WTC11 (cell line): ENCODE data around the gene GAGE13. TPM values are rescaled to one million over a fixed set of nuclear protein-coding genes. Genes with fewer than 3 reads are reported as not detected.

Experiments
- ATAC-seq: fragments of 200-7000 bp; cut with Tn5 transposase; 2 replicates; pipeline ENCODE4 v1.10.0; 2021; ENCODE audit warnings: mild to moderate bottlenecking, moderate library complexity
- CTCF ChIA-PET: fragments of 300-600 bp; sonication (Branson Sonifier 250); formaldehyde crosslinking; loops from one replicate; lab custom pipeline; 2021; ENCODE audit warnings: antibody characterized with exemption; lab: Charles Lee
- POLR2A ChIA-PET: fragments of 350-600 bp; sonication (Branson Sonifier 250); formaldehyde crosslinking; loops from one replicate; lab custom pipeline; 2021; ENCODE audit warnings: antibody characterized with exemption; lab: Charles Lee
- DNase-seq: peaks from one replicate; pipeline ENCODE4 v3.0.0; 2021; ENCODE audit warnings: low spot score
- H3K27ac Mint-ChIP-seq: 2 replicates; pipeline ENCODE4 v1.8.0; 2021; ENCODE audit warnings: mixed read lengths
- H3K27me3 Mint-ChIP-seq: 2 replicates; pipeline ENCODE4 v1.8.0; 2021; ENCODE audit warnings: low read depth, mild to moderate bottlenecking, moderate library complexity, mixed read lengths
- H3K36me3 Mint-ChIP-seq: 2 replicates; pipeline ENCODE4 v1.8.0; 2021; ENCODE audit warnings: mixed read lengths
- H3K4me1 Mint-ChIP-seq: 2 replicates; pipeline ENCODE4 v1.8.0; 2022; ENCODE audit warnings: mixed read lengths
- H3K4me3 Mint-ChIP-seq: 2 replicates; pipeline ENCODE4 v1.8.0; 2021; ENCODE audit warnings: mild to moderate bottlenecking, moderate library complexity, mixed read lengths
- H3K9me3 Mint-ChIP-seq: 2 replicates; pipeline ENCODE4 v1.8.0; 2021; ENCODE audit warnings: mixed read lengths
- CREB1 ChIP-seq: sonication (generic); formaldehyde crosslinking; IDR thresholded peaks from 2 replicates; pipeline ENCODE4 v1.8.0; 2023; ENCODE audit warnings: mild to moderate bottlenecking, missing genetic modification reagents
- JAZF1 ChIP-seq: fragments of 250-450 bp; sonication (Bioruptor Pico); IDR thresholded peaks from 2 replicates; pipeline ENCODE4 v1.9.0; 2021; ENCODE audit warnings: moderate library complexity, mild to moderate bottlenecking, inconsistent platforms
- JUN ChIP-seq: sonication (generic); formaldehyde crosslinking; IDR thresholded peaks from 2 replicates; pipeline ENCODE4 v1.8.0; 2023; ENCODE audit warnings: mild to moderate bottlenecking, missing genetic modification reagents
- TEAD1 ChIP-seq: sonication (generic); formaldehyde crosslinking; IDR thresholded peaks from 2 replicates; pipeline ENCODE4 v1.8.0; 2022; ENCODE audit warnings: mild to moderate bottlenecking, missing genetic modification reagents
- TEAD4 ChIP-seq: sonication (generic); formaldehyde crosslinking; IDR thresholded peaks from 2 replicates; pipeline ENCODE4 v1.8.0; 2022; ENCODE audit warnings: mild to moderate bottlenecking, missing genetic modification reagents
- total RNA-seq: library from RNA; stranded (reverse); gene quantifications from 3 replicates; pipeline ENCODE4 v1.2.3, GENCODE V29; 2021
- TF ChIP-seq, protein P1 (sequence below): sonication (generic); formaldehyde crosslinking; IDR thresholded peaks from 2 replicates; pipeline ENCODE4 v1.8.0; 2022; ENCODE audit warnings: missing genetic modification reagents
- TF ChIP-seq, protein P2 (sequence below): sonication (generic); formaldehyde crosslinking; IDR thresholded peaks from 2 replicates; pipeline ENCODE4 v1.8.1; 2022; ENCODE audit warnings: mild to moderate bottlenecking, moderate library complexity, missing genetic modification reagents
- TF ChIP-seq, protein P3 (sequence below): sonication (generic); formaldehyde crosslinking; conservative IDR thresholded peaks from 2 replicates; pipeline ENCODE4 v1.8.1; 2023; ENCODE audit warnings: mild to moderate bottlenecking, low read depth, missing genetic modification reagents, moderate library complexity
- TF ChIP-seq, protein P4 (sequence below): fragments of 250-450 bp; sonication (Bioruptor Pico); conservative IDR thresholded peaks from 2 replicates; pipeline ENCODE4 v1.9.0; 2021; ENCODE audit warnings: mild to moderate bottlenecking
- TF ChIP-seq, protein P5 (sequence below): sonication (generic); formaldehyde crosslinking; IDR thresholded peaks from 2 replicates; pipeline ENCODE4 v1.8.1; 2023; ENCODE audit warnings: mild to moderate bottlenecking, missing genetic modification reagents, borderline replicate concordance

Gene GAGE13
- total RNA-seq, 1 experiment from 2014 or later, result not detected

DNA sequence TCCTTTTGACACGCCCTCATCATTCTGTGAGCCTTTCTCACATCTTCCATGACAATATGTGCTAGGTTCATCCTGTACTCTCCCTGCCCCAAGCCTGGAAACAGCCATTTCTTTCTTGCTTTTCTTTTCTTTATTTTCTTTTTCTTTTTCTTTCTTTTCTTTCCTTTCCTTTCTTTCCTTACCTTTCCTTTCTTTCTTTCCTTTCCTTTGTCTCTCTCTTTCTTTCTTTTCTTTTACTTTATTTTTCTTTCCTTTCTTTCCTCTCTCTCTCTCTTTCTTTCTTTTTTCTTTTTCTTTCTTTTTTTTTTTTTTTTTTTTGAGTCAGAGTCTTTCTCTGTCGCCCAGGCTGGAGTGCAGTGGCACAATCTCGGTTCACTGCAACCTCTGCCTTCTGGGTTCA lies 47.2 kb upstream of the GAGE13 start:
- peaks cover 8% of the 10 kb centered on the region for H3K4me1 Mint-ChIP-seq
- no peak for ATAC-seq
- CTCF ChIA-PET, result interaction anchor here (1.2 kb wide), 1 partner anchor 92 kb away, joined by 3 read pairs; no protein-coding TSS in a partner anchor

More for the DNA sequence above, 47.2 kb upstream of the GAGE13 start:
- H3K27me3 Mint-ChIP-seq, result no peaks in the 10 kb centered on the region
- TF ChIP-seq, protein P1, sequence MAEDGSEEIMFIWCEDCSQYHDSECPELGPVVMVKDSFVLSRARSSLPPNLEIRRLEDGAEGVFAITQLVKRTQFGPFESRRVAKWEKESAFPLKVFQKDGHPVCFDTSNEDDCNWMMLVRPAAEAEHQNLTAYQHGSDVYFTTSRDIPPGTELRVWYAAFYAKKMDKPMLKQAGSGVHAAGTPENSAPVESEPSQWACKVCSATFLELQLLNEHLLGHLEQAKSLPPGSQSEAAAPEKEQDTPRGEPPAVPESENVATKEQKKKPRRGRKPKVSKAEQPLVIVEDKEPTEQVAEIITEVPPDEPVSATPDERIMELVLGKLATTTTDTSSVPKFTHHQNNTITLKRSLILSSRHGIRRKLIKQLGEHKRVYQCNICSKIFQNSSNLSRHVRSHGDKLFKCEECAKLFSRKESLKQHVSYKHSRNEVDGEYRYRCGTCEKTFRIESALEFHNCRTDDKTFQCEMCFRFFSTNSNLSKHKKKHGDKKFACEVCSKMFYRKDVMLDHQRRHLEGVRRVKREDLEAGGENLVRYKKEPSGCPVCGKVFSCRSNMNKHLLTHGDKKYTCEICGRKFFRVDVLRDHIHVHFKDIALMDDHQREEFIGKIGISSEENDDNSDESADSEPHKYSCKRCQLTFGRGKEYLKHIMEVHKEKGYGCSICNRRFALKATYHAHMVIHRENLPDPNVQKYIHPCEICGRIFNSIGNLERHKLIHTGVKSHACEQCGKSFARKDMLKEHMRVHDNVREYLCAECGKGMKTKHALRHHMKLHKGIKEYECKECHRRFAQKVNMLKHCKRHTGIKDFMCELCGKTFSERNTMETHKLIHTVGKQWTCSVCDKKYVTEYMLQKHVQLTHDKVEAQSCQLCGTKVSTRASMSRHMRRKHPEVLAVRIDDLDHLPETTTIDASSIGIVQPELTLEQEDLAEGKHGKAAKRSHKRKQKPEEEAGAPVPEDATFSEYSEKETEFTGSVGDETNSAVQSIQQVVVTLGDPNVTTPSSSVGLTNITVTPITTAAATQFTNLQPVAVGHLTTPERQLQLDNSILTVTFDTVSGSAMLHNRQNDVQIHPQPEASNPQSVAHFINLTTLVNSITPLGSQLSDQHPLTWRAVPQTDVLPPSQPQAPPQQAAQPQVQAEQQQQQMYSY, result no peak
- TF ChIP-seq JAZF1 (CRISPR knock-in tag) (no peak), TEAD1 (CRISPR knock-in tag) (no peak), JUN (no peak), TEAD4 (CRISPR knock-in tag) (no peak), CREB1 (CRISPR knock-in tag) (no peak)
- TF ChIP-seq, protein P2, sequence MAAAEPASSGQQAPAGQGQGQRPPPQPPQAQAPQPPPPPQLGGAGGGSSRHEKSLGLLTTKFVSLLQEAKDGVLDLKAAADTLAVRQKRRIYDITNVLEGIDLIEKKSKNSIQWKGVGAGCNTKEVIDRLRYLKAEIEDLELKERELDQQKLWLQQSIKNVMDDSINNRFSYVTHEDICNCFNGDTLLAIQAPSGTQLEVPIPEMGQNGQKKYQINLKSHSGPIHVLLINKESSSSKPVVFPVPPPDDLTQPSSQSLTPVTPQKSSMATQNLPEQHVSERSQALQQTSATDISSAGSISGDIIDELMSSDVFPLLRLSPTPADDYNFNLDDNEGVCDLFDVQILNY (CRISPR knock-in tag), result no peak
- TF ChIP-seq, protein P3, sequence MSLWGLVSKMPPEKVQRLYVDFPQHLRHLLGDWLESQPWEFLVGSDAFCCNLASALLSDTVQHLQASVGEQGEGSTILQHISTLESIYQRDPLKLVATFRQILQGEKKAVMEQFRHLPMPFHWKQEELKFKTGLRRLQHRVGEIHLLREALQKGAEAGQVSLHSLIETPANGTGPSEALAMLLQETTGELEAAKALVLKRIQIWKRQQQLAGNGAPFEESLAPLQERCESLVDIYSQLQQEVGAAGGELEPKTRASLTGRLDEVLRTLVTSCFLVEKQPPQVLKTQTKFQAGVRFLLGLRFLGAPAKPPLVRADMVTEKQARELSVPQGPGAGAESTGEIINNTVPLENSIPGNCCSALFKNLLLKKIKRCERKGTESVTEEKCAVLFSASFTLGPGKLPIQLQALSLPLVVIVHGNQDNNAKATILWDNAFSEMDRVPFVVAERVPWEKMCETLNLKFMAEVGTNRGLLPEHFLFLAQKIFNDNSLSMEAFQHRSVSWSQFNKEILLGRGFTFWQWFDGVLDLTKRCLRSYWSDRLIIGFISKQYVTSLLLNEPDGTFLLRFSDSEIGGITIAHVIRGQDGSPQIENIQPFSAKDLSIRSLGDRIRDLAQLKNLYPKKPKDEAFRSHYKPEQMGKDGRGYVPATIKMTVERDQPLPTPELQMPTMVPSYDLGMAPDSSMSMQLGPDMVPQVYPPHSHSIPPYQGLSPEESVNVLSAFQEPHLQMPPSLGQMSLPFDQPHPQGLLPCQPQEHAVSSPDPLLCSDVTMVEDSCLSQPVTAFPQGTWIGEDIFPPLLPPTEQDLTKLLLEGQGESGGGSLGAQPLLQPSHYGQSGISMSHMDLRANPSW, result no peak
- TF ChIP-seq, protein P4, sequence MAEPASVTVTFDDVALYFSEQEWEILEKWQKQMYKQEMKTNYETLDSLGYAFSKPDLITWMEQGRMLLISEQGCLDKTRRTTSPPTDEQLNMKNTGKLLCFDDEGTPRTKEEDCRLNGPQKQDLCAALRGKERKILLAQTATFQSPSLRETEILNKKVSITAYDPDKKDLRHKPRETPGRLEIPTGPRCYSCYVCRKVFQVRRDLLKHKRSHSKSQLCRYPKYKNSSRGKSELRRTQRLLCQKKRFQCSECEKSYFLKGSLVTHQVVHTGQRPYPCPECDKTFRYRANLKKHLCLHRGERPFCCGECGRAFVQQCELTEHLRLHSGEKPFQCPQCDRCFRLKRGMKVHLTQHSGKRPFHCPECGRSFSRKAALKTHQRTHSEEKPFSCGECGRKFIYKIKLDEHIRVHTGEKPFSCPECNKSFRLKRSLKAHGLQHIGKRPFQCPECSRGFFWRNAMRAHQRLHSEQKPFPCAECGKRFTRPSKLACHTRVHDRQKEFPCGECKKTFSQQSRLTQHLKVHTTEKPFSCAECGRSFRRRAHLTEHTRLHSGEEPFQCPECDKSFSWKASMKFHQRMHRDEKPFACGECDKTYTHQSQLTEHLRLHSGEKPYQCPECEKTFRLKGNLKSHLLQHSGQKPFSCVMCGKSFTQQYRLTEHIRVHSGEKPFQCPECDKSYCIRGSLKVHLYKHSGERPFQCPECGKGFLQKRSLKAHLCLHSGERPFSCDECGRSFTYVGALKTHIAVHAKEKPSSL (CRISPR knock-in tag), result no peak
- TF ChIP-seq, protein P5, sequence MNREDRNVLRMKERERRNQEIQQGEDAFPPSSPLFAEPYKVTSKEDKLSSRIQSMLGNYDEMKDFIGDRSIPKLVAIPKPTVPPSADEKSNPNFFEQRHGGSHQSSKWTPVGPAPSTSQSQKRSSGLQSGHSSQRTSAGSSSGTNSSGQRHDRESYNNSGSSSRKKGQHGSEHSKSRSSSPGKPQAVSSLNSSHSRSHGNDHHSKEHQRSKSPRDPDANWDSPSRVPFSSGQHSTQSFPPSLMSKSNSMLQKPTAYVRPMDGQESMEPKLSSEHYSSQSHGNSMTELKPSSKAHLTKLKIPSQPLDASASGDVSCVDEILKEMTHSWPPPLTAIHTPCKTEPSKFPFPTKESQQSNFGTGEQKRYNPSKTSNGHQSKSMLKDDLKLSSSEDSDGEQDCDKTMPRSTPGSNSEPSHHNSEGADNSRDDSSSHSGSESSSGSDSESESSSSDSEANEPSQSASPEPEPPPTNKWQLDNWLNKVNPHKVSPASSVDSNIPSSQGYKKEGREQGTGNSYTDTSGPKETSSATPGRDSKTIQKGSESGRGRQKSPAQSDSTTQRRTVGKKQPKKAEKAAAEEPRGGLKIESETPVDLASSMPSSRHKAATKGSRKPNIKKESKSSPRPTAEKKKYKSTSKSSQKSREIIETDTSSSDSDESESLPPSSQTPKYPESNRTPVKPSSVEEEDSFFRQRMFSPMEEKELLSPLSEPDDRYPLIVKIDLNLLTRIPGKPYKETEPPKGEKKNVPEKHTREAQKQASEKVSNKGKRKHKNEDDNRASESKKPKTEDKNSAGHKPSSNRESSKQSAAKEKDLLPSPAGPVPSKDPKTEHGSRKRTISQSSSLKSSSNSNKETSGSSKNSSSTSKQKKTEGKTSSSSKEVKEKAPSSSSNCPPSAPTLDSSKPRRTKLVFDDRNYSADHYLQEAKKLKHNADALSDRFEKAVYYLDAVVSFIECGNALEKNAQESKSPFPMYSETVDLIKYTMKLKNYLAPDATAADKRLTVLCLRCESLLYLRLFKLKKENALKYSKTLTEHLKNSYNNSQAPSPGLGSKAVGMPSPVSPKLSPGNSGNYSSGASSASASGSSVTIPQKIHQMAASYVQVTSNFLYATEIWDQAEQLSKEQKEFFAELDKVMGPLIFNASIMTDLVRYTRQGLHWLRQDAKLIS (CRISPR knock-in tag), result no peak
- no peak overlapping the region for H3K27ac Mint-ChIP-seq
- POLR2A ChIA-PET, result no interaction called here
- no peak overlapping the region for H3K4me3 Mint-ChIP-seq
- no peak for DNase-seq
- H3K9me3 Mint-ChIP-seq, result no peaks in the 10 kb centered on the region
- H3K36me3 Mint-ChIP-seq, result no peaks in the 10 kb centered on the region
